C4-2B (cell line): ENCODE results near the gene ABHD12B.

Experiments used
- CTCF ChIP-seq: fragments of 450-650 bp; conservative IDR thresholded peaks from 2 replicates; pipeline ENCODE4 v1.5.1; 2017; ENCODE audit warnings: mild to moderate bottlenecking
- ZFX ChIP-seq: fragments of 450-650 bp; IDR thresholded peaks from 2 replicates; pipeline ENCODE4 v1.6.1; 2017

- TF ChIP-seq ZFX (no peak), CTCF (no peak)
Observed at GRCh38 chr14:50932592-50933495, 61.0 kb downstream of the ABHD12B start.
